GM18873 (cell line): Measurements from ENCODE around the gene OR4K17.
"Not testable (repeated sequence)": the region's sequence is repeated elsewhere in the genome, so short reads cannot be mapped to it uniquely, and the experiment has no call there.

Experiments used
- ATAC-seq: cut with Tn5 transposase; IDR thresholded peaks from one replicate; pipeline ENCODE4 v1.9.1; 2021; ENCODE audit warnings: mild to moderate bottlenecking, moderate library complexity, moderate number of reproducible peaks; ENCODE audit not compliant: unreplicated experiment, low FRiP score

Gene OR4K17, protein sequence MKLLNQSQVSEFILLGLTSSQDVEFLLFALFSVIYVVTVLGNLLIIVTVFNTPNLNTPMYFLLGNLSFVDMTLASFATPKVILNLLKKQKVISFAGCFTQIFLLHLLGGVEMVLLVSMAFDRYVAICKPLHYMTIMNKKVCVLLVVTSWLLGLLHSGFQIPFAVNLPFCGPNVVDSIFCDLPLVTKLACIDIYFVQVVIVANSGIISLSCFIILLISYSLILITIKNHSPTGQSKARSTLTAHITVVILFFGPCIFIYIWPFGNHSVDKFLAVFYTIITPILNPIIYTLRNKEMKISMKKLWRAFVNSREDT

GRCh38 chr14:20110438-20110837 is at the start of gene OR4K17:
OR4K17 (plus strand) TSS chr14:20110739; CDS start chr14:20117500, 6,761 bp downstream.
- ATAC-seq: no peak

- no peak for ATAC-seq
These were observed 18.5 kb upstream of the OR4K17 start for GRCh38 chr14:20092050-20092449.

DNA sequence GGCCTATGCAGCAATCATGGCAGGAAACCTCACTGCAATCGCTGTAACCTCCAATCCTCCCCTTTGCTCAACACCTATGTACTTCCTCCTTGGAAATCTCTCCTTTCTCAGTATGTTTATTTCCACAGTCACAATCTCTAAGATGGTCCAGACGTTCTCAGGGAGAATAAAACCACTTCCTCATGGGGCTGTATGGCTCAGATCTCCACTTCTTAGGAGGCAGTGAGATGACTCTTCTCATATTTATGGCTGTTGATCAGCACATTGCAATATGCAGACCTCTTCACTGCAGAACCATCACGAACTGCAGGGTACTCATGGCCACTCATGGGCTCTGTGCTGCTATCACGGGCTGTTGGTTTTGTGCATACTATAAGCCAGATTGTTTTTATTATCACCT is 17.1 kb upstream of the OR4K17 start:
- ATAC-seq: no peak

DNA sequence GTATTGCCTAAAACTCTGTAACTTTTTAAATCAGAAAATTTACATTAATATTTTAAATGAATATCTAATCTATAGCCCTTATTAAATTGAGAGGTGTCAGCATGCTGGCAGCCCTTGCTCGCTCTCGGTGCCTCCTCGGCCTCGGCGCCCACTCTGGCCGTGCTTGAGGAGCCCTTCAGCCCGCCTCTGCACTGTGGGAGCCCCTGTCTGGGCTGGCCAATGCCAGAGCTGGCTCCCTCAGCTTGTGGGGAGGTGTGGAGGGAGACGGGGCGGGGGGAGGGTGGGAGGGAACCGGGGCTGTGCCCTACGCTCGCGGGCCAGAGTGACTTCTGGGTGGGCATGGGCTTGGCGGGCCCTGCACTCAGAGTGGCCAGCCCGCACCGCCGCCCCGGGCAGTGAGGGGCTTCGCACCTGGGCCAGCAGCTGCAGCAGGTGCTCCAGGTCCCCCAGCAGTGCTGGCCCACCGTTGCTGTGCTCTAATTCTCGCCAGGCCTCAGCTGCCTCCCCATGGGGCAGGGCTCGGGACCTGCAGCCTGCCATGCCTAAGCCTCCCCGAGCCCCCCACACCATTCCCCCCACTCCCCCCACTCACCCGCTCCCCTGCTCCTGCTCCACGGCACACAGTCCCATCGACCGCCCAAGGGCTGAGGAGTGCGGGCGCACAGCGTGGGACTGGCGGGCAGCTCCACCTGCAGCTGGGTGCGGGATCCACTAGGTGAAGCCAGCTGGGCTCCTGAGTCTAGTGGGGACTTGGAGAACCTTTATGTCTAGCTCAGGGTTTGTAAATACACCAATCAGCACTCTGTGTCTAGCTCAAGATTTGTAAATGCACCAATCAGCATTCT is 11.4 kb upstream of the OR4K17 start:
- not testable (repeated sequence) for ATAC-seq

- ATAC-seq: no peak
These were observed 1.8 kb downstream of the OR4K17 start for GRCh38 chr14:20112321-20112720.

- no peak for ATAC-seq
These were observed 6.2 kb downstream of the OR4K17 start for GRCh38 chr14:20116748-20117147.

- ATAC-seq: no peak
These were observed 8.3 kb downstream of the OR4K17 start for GRCh38 chr14:20118795-20119194.

DNA sequence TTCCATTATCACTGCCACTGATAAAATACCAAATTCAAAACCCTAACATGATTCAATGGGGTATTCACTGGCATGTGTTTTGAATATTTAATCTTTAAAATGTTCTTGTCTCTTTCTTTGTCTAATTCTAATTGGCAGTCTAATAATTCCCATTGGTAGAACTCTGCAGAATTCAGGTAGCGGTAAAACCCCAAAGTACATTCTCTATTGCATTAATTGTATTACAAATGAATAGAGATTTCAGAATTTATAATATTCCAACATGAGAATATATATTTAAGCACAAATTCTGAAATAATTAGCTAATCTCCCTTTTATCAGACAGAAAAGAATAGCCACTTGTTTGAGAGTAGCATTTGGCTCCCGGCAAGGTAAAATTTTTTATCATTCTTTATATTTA is 28.0 kb downstream of the OR4K17 start, which contains the start of gene OR4N5:
Gene OR4N5 (plus strand): TSS at position 301 of the 400 bp plus-strand sequence. CDS start 4,916 bp downstream, outside the sequence.
- no peak for ATAC-seq

DNA sequence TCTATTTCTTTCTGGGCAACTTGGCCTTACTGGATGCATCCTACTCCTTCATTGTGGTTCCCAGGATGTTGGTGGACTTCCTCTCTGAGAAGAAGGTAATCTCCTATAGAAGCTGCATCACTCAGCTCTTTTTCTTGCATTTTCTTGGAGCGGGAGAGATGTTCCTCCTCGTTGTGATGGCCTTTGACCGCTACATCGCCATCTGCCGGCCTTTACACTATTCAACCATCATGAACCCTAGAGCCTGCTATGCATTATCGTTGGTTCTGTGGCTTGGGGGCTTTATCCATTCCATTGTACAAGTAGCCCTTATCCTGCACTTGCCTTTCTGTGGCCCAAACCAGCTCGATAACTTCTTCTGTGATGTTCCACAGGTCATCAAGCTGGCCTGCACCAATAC is 33.4 kb downstream of the OR4K17 start:
- ATAC-seq: no peak

DNA sequence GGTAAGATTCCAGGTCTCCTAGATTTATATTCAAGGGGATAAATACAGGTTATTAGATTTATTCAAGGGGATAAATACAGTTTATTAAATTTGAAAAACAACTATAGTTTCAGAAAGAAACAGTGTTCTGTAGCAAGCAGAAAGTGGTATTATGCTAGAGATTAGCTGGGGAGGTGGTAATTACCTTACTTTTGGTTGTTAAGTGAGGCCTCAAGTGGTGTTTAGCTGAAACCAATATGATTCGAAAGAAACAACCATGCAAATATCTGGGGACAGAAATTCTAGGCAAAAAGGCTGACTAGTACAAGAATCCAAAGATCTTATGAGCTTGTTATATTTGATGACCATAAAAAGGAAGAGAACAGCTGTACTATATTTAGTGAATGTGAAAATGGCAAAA is 34.3 kb downstream of the OR4K17 start:
- no peak for ATAC-seq

GRCh38 chr14:20164462-20164861 is 53.9 kb downstream of the OR4K17 start:
- ATAC-seq: no peak

DNA sequence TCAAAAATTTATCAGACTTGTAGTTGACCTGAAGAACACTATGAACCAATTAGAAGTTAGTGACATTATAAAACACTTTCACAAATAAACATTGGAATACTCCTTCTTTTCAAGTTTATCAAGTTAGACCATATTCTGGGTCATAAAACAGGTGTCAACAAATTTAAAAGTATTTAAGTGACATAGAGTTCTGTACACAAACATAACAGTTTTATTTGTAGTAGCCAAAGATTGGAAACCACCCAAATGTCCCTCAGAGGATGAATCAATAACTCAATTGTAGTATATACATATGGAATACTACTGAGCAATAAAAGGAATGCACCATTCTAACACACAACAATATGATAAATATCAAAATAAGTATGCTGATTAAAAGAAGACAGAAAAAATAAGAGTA is 56.6 kb downstream of the OR4K17 start:
- no peak for ATAC-seq

DNA sequence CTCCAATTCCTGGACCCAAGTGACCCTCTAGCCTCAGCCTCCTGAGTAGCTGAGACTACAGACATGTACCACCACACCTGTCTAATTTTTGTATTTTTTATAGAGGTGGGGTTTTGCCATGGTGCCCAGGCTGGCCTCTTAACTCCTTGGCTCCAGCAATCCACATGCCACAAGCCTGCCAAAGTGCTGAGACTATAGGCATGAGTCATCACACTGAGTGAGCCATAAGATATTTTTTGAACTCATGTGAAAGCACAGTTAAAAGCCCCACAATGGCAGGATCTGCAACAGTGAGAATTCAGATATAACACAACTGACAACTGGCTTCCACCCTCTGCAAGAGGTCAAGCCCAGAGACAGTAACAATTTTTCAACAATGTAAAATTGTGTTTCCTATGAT is 59.3 kb downstream of the OR4K17 start:
- not testable (repeated sequence) for ATAC-seq
